Measurements from ENCODE around the gene GRM4.
"Not testable (repeated sequence)": the region's sequence is repeated elsewhere in the genome, so short reads cannot be mapped to it uniquely, and the experiment has no call there.

The GRM4 gene

GRCh38 chr6:34022250-34022872, 123.5 kb downstream of the GRM4 start:
- no peak for DNase-seq (ENCODE audit: low read depth)

- DNase-seq (ENCODE audit: low read depth), result no peak
Observed at GRCh38 chr6:34021554-34022190, 124.2 kb downstream of the GRM4 start.

- DNase-seq (ENCODE audit: low read depth), result no peak
Observed at GRCh38 chr6:34020807-34021553, 124.9 kb downstream of the GRM4 start.

- no peak for DNase-seq (ENCODE audit: low read depth)
Observed at GRCh38 chr6:34020278-34020677, 125.6 kb downstream of the GRM4 start.

GRCh38 chr6:34018961-34019606, 126.8 kb downstream of the GRM4 start:
- no peak for DNase-seq (ENCODE audit: low read depth)

- no peak for DNase-seq (ENCODE audit: low read depth)
Observed at GRCh38 chr6:34018026-34018425, 127.9 kb downstream of the GRM4 start.

- DNase-seq (ENCODE audit: low read depth), result no peak
Observed at GRCh38 chr6:34017106-34017805, 128.6 kb downstream of the GRM4 start.

- DNase-seq (ENCODE audit: low read depth), result not testable (repeated sequence)
Observed at GRCh38 chr6:34016573-34016972, 129.3 kb downstream of the GRM4 start.

- no peak for DNase-seq (ENCODE audit: low read depth)
Observed at GRCh38 chr6:34015586-34015985, 130.3 kb downstream of the GRM4 start.

GRCh38 chr6:34011264-34011663, 134.6 kb downstream of the GRM4 start:
- no peak for DNase-seq (ENCODE audit: low read depth)

GRCh38 chr6:34005901-34006531, 139.9 kb downstream of the GRM4 start:
- DNase-seq (ENCODE audit: low read depth), result no peak

- no peak for DNase-seq (ENCODE audit: low read depth)
Observed at GRCh38 chr6:34004706-34005105, 141.2 kb downstream of the GRM4 start.

- DNase-seq (ENCODE audit: low read depth), result no peak
Observed at GRCh38 chr6:34003962-34004361, 141.9 kb downstream of the GRM4 start.

- no peak for DNase-seq (ENCODE audit: low read depth)
Observed at GRCh38 chr6:34001706-34002621, 143.9 kb downstream of the GRM4 start.

GRCh38 chr6:34000281-34000680, 145.6 kb downstream of the GRM4 start:
- DNase-seq (ENCODE audit: low read depth), result no peak

- DNase-seq (ENCODE audit: low read depth), result no peak
Observed at GRCh38 chr6:33999567-33999966, 146.3 kb downstream of the GRM4 start.

GRCh38 chr6:33998660-33999059, 147.2 kb downstream of the GRM4 start:
- DNase-seq (ENCODE audit: low read depth), result no peak

- DNase-seq (ENCODE audit: low read depth), result no peak
Observed at GRCh38 chr6:33997265-33997664, 148.6 kb downstream of the GRM4 start.

GRCh38 chr6:33996120-33996475, 149.8 kb downstream of the GRM4 start:
- DNase-seq (ENCODE audit: low read depth), result no peak

- DNase-seq (ENCODE audit: low read depth), result no peak
Observed at GRCh38 chr6:33995309-33996119, 150.4 kb downstream of the GRM4 start.
